GM15510 (cell line): ENCODE results near the gene TMTC2.

Source experiments
- POLR2A ChIP-seq: IDR thresholded peaks from 3 replicates; pipeline ENCODE4 v1.6.1; 2011; ENCODE audit warnings: borderline replicate concordance; ENCODE audit not compliant: insufficient read length; ENCODE audit errors: extremely low read depth

TMTC2 gene

DNA sequence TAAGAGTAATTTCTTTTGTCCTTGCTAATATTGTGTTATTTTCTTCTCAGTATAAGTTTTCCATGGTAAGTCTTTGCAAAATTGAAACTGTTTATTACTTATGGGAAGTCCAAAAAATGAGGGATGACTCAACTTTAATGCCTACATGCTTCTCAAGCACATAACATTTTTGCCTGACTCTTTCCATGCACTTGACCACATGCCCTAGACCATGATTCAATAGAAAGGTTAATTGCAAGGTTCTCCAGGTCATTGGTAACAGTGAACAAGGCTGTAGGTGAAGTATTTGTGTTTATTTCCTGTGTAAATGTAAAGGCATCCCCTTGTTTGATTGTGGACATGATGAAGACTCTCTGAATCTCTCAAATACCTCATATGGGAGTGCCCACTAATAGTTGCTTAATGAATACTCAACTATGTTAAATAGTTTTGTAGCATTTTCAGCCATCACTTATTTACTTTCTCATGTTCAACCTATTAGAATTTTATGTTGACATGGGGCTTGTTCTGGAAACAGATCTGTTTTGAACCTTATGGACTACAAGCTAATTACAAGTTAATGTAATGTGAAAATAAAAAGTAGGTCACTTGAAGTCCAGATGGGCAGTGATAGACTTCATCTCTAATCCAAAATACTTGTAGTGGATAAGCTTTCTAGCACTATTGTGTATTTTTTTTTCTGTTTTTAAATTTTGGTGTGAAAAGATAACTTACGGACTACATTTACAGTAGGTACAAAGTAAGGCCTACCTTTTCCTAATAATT, 131.7 kb downstream of the TMTC2 start:
- TF ChIP-seq POLR2A, result no peak

DNA sequence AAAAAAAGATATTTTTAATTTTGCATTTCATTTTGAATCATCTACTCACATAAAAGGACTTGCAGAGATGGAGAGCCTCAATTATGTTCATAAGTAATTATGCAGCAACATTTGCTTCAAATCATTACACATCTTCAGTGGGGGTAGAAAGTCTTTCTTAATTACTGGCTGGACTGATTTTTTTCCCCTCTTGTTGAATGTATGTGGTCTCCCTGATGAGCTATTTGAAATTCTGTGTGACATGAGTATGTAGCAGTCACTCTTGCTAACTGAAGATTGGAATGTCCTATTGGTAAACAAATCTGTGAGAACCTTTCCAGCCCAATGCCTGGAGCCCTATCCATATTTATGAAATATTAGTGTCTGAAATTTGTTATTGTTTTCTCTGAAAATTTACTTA, 139.8 kb downstream of the TMTC2 start:
- no peak for TF ChIP-seq POLR2A

DNA sequence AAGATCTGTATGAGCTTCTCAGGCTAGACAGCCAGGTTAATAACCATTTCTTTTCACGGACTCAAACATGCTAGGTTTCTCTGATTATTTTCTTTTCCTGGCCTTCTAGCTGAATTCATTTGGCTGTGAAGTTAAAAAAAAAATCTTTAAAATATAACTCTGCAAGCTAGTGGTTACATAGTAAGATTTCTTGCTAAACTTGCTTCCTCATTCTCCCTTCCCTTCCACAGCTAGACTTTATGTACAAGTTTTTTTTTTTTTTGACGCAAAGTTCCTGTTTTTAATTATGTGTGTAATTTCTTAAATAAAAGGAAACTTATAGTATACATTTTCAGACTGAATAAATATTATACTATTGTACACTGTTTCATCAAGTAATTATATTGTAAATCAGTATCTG, 145.4 kb downstream of the TMTC2 start:
- no peak for TF ChIP-seq POLR2A

DNA sequence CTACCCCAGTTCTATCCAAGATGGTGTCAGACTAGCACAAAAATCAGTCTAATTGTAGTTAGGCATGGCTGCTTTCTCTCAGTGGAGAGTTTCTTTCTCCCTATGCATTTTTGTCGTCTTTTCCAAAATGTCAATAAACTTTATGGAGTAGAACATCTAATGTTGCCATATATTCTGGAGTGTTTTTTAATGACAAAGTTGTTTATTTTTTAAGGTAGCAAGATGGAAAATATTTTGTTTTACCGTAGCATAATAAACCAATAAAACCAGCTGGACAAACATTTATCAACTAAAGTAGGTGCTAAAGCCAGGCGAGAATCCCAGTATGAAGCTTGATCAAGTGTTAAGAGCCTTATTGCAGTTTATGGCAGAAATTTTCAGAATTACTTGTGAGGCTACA, 146.3 kb downstream of the TMTC2 start:
- no peak for TF ChIP-seq POLR2A

DNA sequence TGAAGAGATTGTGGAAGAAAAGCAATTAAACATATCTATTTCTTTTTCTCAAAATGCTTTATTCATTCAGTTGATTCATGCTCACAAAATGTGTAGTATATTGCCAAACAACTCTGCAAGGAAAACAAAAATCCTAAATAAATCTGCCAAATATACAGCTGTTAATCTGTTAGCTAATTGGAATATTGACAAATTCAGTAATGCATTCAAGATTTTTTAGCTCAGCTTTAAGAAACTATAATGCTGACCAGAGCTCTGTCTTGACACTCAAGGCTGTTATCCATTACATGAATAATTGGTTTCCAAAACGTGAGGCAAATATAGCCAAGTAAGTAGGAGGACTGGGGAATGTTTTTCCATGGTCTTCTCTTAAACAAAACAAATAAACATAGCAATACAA, 146.8 kb downstream of the TMTC2 start:
- no peak for TF ChIP-seq POLR2A

DNA sequence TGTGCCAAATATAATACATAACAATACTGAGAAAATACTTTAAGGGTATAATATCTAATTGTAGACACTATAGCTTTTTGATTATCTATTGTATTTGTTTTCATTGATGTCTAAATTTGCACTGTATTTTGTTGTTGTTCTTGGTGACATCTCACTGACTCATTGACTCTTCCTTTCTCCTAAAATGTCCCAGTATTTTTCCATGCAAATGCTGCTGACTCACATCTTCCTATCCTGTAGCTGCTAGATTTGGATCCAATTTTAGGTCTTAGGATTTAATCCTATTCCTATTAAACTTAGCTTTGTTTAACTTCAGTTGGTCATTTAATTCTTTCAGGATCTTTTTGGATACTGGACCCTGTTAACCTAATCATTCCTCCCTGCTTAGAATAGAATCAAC, 148.5 kb downstream of the TMTC2 start:
- no peak for TF ChIP-seq POLR2A

DNA sequence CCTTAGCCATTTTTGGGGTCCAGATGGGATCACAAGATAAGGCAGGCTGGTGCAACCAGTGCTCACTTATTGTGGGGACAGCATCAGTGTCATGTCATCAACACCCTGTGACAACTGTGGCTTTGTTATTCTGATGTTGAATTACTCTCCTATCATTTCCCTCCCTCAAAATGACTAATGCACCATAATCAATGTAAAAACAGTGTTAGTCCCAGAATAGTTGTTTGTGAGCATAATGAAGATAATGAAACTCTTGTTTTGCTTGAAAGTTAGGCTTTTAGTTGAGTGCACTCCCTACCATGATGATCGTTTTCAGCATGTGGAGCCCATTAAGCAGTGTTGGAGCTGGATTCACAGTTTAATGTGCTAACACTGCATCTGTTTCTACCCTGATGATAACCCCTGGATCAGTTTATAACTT, 151.4 kb downstream of the TMTC2 start:
- TF ChIP-seq POLR2A, result no peak

DNA sequence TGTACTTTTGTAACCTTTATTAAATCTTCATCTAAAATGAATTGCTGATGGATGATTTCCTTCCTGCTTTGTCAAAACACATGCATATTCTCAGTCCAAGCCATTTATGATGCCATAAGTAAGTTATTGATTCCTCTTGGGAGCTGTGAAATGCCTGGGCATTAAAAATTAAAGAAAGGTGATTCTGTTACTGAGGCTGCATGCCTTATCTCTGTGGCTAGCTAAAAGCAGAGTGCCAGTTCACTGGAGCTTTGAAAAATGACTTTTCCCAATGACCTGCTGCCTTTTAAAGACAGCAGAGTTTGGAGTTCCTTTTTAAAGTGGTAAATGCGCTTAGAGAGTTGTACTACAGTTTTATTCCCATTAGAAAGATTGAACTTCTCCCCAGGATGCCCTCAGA, 152.1 kb downstream of the TMTC2 start:
- no peak for TF ChIP-seq POLR2A

DNA sequence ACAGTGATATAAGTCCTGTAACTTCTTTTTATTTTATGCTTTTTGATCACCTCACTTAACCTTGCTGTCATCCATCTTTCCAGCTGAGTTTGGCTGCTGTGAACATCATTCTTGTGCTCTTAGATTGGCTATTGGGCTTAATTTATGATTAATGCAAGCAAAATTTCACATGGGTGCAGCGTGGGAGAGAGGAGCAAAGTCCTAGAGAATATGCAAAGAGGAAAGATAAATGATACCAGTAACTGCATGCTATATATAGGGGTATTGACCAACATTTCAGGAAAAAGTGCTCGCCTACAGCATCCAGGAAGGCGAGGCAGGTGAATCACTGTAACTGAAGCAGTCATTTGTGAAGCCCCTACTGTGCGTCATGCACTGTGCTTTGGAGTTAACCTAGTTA, 153.1 kb downstream of the TMTC2 start:
- TF ChIP-seq POLR2A, result no peak

DNA sequence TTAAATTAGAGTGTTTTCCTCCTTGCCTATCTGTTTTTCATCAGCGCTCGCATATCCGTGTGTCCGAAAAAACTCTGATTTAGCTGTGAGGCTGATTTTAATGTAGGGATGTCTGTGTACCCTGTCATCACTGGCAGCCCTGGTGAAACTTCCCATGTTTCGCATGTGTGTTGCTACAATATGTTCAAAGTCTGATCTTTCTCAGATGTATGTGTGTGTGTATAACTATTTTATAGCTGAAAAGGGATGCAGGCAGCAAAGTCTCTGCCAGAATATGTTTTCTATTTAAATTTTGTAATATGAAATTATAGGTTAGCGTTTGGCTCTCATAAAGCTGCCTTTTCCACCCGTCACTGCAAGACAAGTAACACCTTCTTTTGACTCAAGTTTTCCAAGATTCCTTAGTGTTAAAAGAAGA, 154.8 kb downstream of the TMTC2 start:
- TF ChIP-seq POLR2A, result no peak

DNA sequence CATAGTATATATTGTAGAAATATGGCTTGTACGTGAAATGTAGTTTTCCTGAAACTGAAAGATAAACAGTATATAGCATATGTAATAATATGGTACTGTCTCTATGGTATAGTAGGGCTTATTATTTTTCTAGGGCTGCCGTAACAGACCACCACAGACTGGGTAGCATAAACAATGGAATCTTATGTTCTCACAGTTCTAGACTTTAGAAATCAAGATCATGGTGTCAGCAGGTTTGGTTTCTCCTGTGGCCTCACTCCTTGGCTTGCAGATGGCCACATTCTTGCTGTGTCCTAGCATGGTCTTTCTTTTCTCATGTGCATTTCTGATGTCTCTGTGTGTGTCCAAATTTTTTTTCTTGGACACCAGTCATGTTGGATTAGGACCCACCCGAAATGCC, 155.8 kb downstream of the TMTC2 start:
- no peak for TF ChIP-seq POLR2A

DNA sequence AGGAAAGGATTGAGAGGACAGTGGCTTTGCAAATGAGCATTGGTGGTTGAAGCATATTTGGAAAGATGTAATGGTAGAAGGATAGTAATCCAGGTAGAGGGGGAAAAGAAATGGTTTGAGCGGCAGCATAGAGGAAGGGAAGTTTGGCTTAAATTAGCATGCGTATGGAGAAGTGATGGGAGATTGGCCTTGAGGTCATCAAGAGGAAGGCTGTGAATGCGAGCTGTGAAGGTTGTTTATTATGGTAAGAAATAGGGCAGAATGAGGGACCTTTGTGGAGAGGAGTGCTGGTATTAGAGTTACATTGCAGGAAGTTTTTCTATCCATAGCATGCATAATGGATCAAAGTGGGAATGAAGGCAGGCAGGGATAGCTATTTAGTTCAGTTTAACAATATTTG, 162.1 kb downstream of the TMTC2 start:
- no peak for TF ChIP-seq POLR2A

DNA sequence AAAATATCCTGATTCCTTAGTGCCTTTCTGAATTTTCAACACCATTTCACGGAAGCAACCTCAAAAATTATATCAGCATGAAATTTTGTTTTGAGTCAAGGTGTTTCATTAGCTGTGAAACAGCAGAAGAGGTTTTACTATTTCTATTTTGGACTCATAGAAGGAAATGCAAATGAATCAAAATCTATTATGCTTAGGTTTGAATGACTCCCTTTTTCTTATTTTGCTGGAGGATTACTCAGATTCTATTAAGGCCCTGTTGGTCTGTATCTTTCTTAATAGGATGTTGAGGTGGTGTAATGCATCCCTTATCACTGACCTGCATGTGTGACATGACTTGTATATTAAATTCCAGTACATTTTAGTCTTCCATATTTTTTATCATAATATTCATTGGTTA, 165.8 kb downstream of the TMTC2 start:
- no peak for TF ChIP-seq POLR2A

DNA sequence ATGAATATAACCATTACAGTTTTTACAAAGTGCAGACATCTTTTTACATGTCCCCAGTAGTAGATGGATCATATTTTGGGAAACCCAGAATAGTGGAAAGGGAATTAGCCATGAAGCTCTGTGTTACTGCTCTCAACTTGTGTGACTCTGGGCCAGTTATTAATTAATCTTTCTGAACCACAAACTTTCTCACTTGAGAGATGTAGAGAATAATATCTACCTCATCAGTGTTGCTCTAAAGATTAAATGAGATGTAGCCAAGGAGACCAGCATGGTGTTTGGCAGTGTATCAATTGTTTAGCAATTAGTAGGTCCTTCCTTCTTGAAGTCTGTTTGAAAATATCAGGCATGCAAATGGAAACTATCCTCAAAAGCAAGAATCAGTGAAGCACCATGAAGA, 169.2 kb downstream of the TMTC2 start:
- TF ChIP-seq POLR2A, result no peak

DNA sequence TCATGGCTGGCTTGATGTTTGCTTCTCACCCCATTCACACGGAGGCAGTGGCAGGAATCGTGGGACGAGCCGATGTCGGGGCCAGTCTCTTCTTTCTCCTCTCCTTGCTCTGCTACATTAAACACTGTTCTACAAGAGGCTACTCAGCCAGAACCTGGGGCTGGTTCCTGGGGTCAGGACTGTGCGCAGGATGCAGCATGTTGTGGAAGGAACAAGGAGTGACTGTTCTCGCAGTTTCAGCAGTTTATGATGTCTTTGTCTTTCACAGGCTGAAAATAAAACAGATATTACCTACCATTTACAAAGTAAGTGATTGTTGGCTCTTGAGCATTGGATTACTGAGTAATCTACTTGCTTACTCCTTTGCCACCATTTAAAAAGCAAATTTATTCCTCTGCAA, 170.6 kb downstream of the TMTC2 start:
- TF ChIP-seq POLR2A, result no peak

DNA sequence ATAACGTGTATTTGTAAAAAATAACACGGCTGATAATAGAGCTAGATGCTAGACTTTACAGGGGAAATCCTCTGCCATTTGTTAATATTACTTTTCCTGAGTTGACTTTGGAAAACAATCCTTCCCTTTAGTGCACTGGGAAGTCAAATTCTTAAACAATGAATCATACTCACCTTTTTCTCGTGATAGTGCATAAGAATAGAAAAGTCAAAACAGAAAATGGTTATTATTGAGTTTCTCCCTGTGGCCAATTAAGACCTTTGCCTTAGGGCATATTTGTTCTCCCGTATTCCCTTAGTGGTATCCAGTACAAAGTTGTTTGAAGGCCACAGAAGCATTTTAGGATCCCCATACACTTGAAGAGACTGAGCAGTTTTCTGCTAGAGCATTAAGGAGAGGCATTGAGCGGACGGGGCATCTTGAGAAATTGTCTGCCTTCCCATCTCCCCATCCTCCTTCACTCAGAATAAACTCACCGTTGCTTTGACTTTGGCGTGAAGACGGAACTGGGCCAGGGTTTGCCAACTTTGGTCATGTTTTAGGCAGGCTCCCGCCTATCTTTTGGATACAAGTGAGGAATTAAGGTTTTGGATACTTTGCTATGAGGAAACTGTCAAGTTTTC, 171.3 kb downstream of the TMTC2 start:
- no peak for TF ChIP-seq POLR2A
